Astrocyte (in vitro differentiated cells and primary cell): ENCODE measurements around the gene UTS2R. TPM values are rescaled to one million over a fixed set of nuclear protein-coding genes. Genes with fewer than 3 reads are reported as not detected.

ENCODE experiments used
- DNase-seq: peaks from one replicate; pipeline ENCODE4 v3.0.0-alpha.2; 2010; ENCODE audit warnings: low read depth
- FAIRE-seq: peaks from 2 replicates; lab custom pipeline; 2011; peaks lifted over from hg19 to GRCh38; lab: Jason Lieb, UNC
- H2AFZ ChIP-seq: 2 replicates; pipeline ENCODE4 v1.6.0; 2012; ENCODE audit warnings: low read depth, low read length, inconsistent platforms
- H3K27ac ChIP-seq: 2 replicates; pipeline ENCODE4 v1.5.1; 2011; ENCODE audit warnings: low read depth, low read length, inconsistent platforms
- H3K27me3 ChIP-seq: 2 replicates; pipeline ENCODE4 v1.6.0; 2011; ENCODE audit warnings: low read length, inconsistent platforms; ENCODE audit not compliant: insufficient read depth
- H3K36me3 ChIP-seq: 2 replicates; pipeline ENCODE4 v1.5.1; 2011; ENCODE audit warnings: low read length, inconsistent platforms; ENCODE audit not compliant: insufficient read depth
- H3K4me1 ChIP-seq: 2 replicates; pipeline ENCODE4 v1.5.1; 2011; ENCODE audit warnings: low read length, inconsistent platforms; ENCODE audit not compliant: insufficient read depth
- H3K4me2 ChIP-seq: 2 replicates; pipeline ENCODE4 v1.6.0; 2012; ENCODE audit warnings: low read length, inconsistent platforms
- H3K4me3 ChIP-seq: 2 replicates; pipeline ENCODE4 v1.5.1; 2011; ENCODE audit warnings: low read depth, mild to moderate bottlenecking, low read length, inconsistent platforms; ENCODE audit not compliant: insufficient read depth
- H3K79me2 ChIP-seq: 2 replicates; pipeline ENCODE4 v1.6.0; 2012; ENCODE audit warnings: mild to moderate bottlenecking, low read length, inconsistent platforms; ENCODE audit not compliant: insufficient read depth
- H3K9ac ChIP-seq: 2 replicates; pipeline ENCODE4 v1.6.0; 2012; ENCODE audit warnings: mild to moderate bottlenecking, low read length, inconsistent platforms
- H3K9me3 ChIP-seq: 2 replicates; pipeline ENCODE4 v1.5.1; 2012; ENCODE audit warnings: low read depth, mild to moderate bottlenecking, low read length, inconsistent platforms; ENCODE audit not compliant: insufficient read depth
- H4K20me1 ChIP-seq: 2 replicates; pipeline ENCODE4 v1.6.0; 2012; ENCODE audit warnings: low read length, inconsistent platforms; ENCODE audit not compliant: insufficient read depth
- H3K27ac Mint-ChIP-seq: one replicate; pipeline ENCODE4 v1.8.0; 2021; ENCODE audit warnings: mild to moderate bottlenecking, mixed read lengths; ENCODE audit not compliant: unreplicated experiment
- H3K27me3 Mint-ChIP-seq: one replicate; pipeline ENCODE4 v1.8.0; 2021; ENCODE audit warnings: low read depth, mixed read lengths; ENCODE audit not compliant: unreplicated experiment
- H3K36me3 Mint-ChIP-seq: one replicate; pipeline ENCODE4 v1.8.0; 2021; ENCODE audit warnings: low read depth, mixed read lengths; ENCODE audit not compliant: unreplicated experiment
- H3K4me1 Mint-ChIP-seq: one replicate; pipeline ENCODE4 v1.8.0; 2021; ENCODE audit warnings: low read depth, mixed read lengths; ENCODE audit not compliant: unreplicated experiment
- H3K4me3 Mint-ChIP-seq: one replicate; pipeline ENCODE4 v1.8.0; 2021; ENCODE audit warnings: mild to moderate bottlenecking, moderate library complexity, mixed read lengths; ENCODE audit not compliant: unreplicated experiment
- H3K9me3 Mint-ChIP-seq: one replicate; pipeline ENCODE4 v1.8.0; 2021; ENCODE audit warnings: mild to moderate bottlenecking, mixed read lengths; ENCODE audit not compliant: unreplicated experiment
- EZH2 ChIP-seq: IDR thresholded peaks from 2 replicates; pipeline ENCODE4 v1.6.1; 2012; ENCODE audit warnings: mild to moderate bottlenecking, low read length, inconsistent platforms; ENCODE audit not compliant: insufficient read depth
- total RNA-seq: library from RNA; stranded (reverse); gene quantifications from 2 replicates; pipeline ENCODE4 v1.2.1, GENCODE V29; 2021
- TF ChIP-seq, protein P1 (sequence below): IDR thresholded peaks from 2 replicates; pipeline ENCODE4 v1.5.1; 2011; ENCODE audit warnings: low read depth, mild to moderate bottlenecking, inconsistent platforms, low read length, moderate library complexity; ENCODE audit not compliant: insufficient read depth

Gene UTS2R
- total RNA-seq, 1 donor from 2014 or later = not detected

DNA sequence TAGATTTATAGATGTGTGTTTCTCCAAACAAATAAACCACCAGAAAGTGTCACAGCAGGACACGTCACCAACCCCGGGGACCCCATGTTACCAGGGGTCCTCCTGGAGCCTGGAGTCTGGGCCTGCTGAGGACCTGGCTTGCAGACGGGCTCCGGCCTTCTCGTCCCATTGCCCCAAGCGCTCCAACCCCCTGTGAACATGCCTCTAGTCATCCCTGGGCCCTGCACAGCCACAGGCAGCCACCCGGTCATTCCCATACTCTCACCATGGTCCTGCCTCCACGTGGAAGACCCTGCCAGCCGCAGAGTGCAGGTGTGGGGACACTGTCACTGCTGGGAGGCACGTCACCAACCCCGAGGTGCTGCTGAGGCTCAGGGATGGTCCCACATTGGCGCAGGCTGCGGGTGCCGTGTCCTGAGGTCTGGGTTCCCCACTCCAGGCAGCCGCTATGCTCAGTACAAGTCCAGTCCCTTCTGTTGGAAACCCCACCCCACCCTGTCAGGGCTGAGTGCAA is 42.5 kb upstream of the UTS2R start:
- Histone ChIP-seq H4K20me1 (peaks cover 6% of the 10 kb centered on the region), H3K27ac (no peak overlapping the region), H3K36me3 (no peaks in the 10 kb centered on the region), H2AFZ (no peak overlapping the region), H3K9ac (no peak overlapping the region), H3K79me2 (no peaks in the 10 kb centered on the region), H3K9me3 (no peaks in the 10 kb centered on the region), H3K4me3 (no peak overlapping the region), H3K4me1 (peaks cover 20% of the 10 kb centered on the region), H3K4me2 (no peak overlapping the region), H3K27me3 (peaks cover 26% of the 10 kb centered on the region)
- DNase-seq (no peak), FAIRE-seq (no peak)
- no peaks in the 10 kb centered on the region for H3K9me3 Mint-ChIP-seq
- no peak overlapping the region for H3K27ac Mint-ChIP-seq
- H3K4me1 Mint-ChIP-seq = peaks cover 4% of the 10 kb centered on the region
- TF ChIP-seq, protein P1, sequence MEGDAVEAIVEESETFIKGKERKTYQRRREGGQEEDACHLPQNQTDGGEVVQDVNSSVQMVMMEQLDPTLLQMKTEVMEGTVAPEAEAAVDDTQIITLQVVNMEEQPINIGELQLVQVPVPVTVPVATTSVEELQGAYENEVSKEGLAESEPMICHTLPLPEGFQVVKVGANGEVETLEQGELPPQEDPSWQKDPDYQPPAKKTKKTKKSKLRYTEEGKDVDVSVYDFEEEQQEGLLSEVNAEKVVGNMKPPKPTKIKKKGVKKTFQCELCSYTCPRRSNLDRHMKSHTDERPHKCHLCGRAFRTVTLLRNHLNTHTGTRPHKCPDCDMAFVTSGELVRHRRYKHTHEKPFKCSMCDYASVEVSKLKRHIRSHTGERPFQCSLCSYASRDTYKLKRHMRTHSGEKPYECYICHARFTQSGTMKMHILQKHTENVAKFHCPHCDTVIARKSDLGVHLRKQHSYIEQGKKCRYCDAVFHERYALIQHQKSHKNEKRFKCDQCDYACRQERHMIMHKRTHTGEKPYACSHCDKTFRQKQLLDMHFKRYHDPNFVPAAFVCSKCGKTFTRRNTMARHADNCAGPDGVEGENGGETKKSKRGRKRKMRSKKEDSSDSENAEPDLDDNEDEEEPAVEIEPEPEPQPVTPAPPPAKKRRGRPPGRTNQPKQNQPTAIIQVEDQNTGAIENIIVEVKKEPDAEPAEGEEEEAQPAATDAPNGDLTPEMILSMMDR = no peak
- TF ChIP-seq EZH2 = no peak
- H3K4me3 Mint-ChIP-seq = no peak overlapping the region
- H3K36me3 Mint-ChIP-seq = no peaks in the 10 kb centered on the region
- H3K27me3 Mint-ChIP-seq = peaks cover 39% of the 10 kb centered on the region

DNA sequence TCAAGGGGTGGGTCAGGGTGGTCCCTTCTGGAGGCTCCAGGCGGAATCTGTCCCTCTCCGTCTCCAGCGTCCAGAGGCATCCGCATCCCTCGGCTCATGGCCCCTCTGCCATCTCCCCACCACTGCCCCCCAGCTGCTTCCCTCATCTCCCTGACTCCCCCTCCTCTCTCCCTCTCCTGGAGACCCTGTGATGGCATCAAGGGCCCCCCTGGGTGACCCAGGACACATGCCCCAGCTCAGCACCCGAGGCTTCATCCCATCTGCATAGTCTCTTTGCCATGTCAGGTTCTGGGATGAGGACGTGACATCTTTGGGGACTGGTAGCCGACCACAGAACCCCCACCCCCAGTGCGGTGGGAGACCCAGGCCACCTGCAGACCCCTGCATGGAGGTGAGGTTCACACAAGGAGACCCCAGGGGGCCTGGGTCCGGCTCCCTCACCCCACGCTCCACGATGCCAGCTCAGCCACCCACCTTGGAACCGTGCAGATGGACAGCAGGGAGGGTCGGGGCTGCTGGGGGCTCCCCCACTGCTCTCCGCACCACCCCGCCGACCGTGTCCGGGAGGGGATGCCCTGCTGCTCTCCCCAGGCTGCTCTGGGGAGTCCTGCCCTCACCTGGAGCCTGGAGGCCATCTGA is 41.8 kb upstream of the UTS2R start:
- DNase-seq (no peak), FAIRE-seq (no peak)
- no peak overlapping the region for H3K27ac Mint-ChIP-seq
- H2AFZ ChIP-seq = no peak overlapping the region
- peaks cover 23% of the 10 kb centered on the region for H3K4me1 ChIP-seq
- H3K36me3 Mint-ChIP-seq = no peaks in the 10 kb centered on the region
- no peak overlapping the region for H3K27ac ChIP-seq
- H3K4me3 Mint-ChIP-seq = no peak overlapping the region
- H3K79me2 ChIP-seq = no peaks in the 10 kb centered on the region
- no peaks in the 10 kb centered on the region for H3K36me3 ChIP-seq
- TF ChIP-seq, protein P1 = no peak
- TF ChIP-seq EZH2 = no peak
- H3K9ac ChIP-seq = no peak overlapping the region
- H3K4me2 ChIP-seq = peak overlapping the region; percentile 33
- no peaks in the 10 kb centered on the region for H3K9me3 Mint-ChIP-seq
- no peak overlapping the region for H3K4me3 ChIP-seq
- peaks cover 38% of the 10 kb centered on the region for H3K27me3 Mint-ChIP-seq
- H3K4me1 Mint-ChIP-seq = peaks cover 2% of the 10 kb centered on the region
- peaks cover 27% of the 10 kb centered on the region for H3K27me3 ChIP-seq
- peaks cover 6% of the 10 kb centered on the region for H4K20me1 ChIP-seq
- no peaks in the 10 kb centered on the region for H3K9me3 ChIP-seq
